SH-SY5Y (cell line): ENCODE data around the gene CAMKK2.

ENCODE experiments used
- GATA2 ChIP-seq: IDR thresholded peaks from 2 replicates; pipeline ENCODE4 v1.6.1; 2011; ENCODE audit warnings: mild to moderate bottlenecking, low read depth, low read length
- GATA3 ChIP-seq: IDR thresholded peaks from 2 replicates; pipeline ENCODE4 v1.6.1; 2011; ENCODE audit warnings: low read depth, mild to moderate bottlenecking, low read length, moderate library complexity

Gene CAMKK2

DNA sequence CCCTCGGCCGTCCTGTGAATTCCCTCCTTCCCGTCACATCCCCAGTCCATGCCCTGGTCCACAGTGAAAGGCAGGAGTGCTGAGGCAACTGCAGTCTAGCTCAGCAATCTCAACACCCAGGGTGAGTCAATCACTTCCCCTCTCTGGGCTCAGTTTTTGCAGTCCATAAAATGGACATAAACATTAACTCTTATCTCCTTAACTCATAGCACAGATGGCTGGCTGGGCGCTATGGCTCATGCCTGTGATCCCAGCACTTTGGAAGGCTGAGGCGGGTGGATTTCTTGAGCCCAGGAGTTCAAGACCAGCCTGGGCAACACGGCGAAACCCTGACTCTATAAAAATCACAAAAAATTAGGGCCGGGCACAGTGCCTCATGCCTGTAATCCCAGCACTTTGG is 32.4 kb downstream of the CAMKK2 start:
- TF ChIP-seq GATA2 = no peak
- no peak for TF ChIP-seq GATA3

DNA sequence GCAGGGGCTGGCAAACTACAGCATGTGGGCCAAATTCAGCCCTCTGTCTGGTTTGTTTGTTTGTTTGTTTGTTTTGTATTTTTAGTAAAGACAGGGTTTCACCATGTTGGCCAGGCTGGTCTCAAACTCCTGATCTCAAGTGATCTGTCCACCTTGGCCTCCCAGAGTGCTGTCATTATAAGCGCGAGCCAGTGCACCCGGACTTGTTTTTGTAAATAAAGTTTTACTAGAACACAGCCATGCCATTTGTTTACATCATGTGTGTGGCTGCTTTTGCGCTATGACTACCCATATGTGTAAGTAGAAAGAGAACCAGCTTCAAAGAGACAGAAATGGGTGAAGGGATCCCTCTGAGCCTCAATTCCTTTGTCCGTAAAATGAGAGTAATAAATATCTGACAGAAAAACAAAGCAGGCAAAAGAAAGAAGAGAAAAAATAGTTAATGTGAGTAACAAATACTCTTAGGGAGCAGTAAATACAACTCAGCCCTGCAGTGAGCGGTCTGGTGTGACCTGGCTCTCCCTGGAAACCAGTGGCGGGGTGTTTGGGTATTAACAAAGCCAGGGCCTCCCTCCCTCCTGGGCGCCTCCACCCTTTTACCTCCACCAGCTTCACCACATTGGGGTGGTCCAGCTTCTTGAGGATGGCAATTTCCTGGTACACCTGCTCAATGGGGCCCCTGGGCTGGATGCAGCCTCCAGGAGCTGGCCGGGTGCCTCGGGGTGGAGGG is 33.1 kb downstream of the CAMKK2 start:
- TF ChIP-seq GATA3 (no peak), GATA2 (no peak)

DNA sequence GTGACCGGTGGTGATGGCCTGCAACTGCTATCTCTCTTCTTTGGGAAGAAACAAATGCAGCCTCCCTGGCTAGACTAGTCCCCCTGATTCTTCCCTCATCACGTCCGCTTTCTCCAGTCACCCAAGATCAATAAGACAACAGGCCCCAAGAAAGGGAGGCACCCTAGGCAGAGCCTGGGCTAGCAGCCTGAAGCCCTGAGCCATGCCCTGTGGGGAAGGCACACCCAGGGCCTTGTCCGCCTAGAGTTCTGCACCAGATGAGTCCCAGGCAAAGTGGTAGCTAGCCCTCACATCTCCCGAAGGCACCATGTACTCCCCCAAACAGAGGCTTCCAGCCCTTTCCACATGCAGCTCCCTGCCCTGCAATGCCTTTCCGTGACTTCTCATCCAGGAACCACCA is 35.1 kb downstream of the CAMKK2 start:
- TF ChIP-seq GATA2 (no peak), GATA3 (no peak)

DNA sequence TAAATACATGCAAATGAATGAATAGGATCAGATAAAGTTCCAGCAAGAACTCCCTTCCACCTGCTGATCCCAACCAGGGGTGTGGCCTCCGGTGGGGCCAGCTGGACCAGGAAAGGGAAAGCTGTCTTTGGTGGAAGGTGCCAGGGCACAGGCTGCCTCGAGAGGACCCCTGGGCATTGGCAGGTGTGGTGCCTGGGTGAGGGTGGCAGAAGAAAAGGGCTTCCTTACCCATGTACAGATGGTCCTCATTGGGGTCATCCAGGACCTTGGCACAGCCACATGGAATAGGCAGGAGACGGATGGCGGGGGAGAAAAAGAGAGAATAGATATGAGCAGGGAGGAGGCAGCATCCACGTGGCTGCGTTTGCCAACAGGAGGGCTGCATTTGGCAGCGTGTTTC is 36.4 kb downstream of the CAMKK2 start:
- no peak for TF ChIP-seq GATA2
- TF ChIP-seq GATA3 = no peak

DNA sequence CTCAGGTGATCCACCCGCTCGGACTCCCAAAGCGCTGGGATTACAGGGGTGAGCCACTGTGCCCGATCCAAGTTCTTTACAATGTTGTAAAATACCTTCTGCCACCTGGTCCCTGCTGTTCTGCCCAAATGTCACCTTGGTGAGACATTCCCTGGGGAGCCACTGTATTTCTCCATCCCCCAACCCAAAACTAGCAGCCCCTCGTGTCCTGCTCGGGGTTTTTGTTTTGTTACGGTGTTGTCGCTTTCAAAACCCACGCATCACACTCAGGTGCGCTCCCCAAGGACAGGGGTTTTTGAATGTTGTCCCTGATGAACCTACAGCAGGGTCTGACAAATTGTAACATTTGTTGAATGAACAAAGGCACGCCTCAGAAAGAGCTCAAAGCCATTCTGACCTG is 37.4 kb downstream of the CAMKK2 start:
- no peak for TF ChIP-seq GATA3
- no peak for TF ChIP-seq GATA2

DNA sequence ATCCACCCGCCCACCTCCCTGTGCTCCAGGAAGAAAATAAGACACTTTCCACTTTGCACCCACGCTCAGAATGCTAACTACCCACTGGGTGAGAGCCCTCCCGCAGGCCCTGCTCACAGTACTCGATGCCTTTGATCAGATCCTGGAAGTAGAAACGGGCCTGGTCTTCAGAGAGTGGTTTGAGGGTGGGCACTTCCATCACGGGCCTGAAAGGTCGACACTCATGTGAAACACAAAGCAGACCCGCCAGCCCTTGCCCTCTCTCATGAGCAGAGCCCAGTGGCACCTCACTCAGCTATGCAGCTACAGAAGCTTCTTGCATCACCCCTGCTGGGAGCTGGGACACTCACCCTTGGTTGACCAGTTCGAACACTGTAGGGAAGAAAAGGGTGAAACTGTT is 41.1 kb downstream of the CAMKK2 start:
- TF ChIP-seq GATA2 (no peak), GATA3 (no peak)

DNA sequence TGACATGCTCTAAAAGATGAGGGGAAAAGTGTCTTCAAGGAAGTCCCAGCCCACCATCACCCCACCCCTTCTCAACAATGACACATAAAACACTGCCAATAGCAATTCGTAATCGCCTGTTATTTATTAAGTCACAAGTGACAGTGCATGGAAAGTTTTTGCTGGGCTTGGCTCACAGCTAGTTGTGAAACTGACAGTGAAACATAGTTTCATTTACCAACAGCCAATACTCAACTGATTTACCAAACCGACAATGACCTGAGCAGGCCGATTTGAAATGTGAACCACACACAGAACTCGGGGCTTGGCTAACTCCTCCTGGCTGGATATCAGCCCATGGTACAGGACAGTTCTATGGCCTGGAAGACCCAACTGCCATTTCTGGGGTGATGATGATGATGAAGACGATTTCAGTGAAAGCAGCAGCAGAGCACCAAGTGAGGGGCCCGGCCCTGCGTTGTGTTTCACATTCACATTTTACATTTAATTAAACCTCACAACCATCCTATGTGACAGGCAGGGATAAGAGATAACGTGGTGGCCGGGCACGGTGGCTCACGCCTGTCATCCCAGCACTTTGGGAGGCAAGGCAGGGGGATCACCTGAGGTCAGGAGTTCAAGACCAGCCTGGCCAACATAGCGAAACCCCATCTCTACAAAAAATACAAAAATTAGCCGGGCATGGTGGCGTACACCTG is 42.7 kb downstream of the CAMKK2 start:
- TF ChIP-seq GATA3 (no peak), GATA2 (no peak)

DNA sequence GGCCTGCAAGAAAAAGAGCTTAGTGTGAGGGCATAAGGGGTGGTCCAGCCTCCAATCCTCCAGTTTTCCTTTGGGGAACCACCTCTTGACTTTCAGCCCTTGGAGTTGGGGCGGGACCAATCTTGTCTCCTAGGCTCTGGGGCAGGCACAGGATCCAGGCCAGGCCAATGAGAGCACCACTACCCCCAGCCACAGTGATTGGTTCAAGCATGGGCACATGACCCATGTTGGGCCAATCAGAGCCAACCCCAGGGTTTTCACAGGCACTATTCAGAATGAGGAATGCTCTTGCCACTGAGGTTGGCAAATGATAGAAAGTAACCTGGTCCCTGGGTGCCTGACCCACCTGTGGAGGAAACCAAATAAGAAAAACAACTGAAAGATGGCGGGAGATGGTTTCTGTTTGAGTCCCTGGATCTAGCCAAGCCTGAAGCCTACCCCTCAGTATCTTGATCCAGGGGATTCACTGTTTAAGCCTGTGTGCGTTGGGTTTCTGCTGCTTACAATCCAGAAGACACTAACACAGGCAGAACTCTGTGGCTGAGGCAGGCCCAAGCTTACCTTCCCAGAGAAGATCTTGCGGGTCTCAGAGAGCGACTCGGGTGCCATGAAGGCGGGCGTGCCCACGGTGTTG is 43.7 kb downstream of the CAMKK2 start:
- TF ChIP-seq GATA3 (no peak), GATA2 (no peak)

DNA sequence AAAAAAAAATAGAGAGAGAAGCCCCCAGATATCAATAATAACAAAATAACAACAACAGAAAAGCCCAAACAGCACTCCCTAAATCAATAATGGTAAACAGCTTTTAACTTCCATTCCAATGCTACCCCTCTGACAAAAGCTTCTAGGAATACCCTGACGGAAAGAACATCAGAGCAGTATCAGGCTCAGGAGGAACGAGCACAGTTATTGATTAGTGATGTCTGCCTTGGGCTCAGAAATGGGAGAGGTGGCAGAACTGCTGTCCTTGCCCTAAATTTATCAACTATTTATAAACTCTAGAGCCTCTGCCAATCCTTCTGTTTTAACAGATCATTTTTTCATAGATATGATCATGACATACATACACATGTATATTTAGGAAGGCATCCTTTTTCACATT is 44.7 kb downstream of the CAMKK2 start:
- TF ChIP-seq GATA2 = no peak
- no peak for TF ChIP-seq GATA3

DNA sequence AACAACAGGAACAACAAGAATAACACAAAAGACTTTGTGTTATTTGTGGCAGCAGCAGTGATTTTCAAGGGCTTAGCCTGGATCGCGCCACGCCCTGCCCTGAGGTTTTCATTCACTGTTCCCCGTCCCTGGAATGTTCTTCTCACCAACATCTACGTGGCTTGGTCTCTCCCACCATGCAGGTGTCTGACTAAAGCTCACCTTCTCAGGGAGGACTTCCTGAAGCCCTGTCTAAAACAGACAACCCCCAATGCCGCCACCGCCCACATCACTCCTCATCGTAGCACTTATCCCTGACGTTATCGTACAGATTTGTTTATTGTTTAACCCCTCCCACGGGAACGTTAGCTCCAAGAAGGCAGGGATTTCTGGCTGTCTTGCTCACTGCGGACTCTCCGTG is 46.1 kb downstream of the CAMKK2 start:
- TF ChIP-seq GATA3 = no peak
- TF ChIP-seq GATA2 = no peak

DNA sequence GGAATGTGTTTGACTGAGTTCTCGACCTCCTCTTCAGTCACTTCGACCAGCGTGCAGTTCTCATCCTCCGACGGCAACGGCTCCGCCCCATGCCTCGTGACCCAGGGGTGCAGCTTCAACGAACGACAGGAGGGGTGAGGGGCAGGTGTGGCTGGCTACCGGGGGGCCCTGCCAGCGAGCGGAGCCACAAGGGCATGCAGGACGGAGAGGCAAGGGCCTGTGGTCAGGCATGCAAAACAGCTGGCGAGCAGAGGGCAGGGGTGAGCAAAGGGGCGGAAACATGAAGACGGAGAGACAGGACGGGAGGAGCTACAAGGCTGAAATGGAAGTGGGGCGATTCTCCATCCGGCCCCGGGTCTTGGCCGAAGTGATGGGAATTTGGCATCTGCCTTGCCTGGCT is 47.9 kb downstream of the CAMKK2 start:
- no peak for TF ChIP-seq GATA3
- no peak for TF ChIP-seq GATA2

DNA sequence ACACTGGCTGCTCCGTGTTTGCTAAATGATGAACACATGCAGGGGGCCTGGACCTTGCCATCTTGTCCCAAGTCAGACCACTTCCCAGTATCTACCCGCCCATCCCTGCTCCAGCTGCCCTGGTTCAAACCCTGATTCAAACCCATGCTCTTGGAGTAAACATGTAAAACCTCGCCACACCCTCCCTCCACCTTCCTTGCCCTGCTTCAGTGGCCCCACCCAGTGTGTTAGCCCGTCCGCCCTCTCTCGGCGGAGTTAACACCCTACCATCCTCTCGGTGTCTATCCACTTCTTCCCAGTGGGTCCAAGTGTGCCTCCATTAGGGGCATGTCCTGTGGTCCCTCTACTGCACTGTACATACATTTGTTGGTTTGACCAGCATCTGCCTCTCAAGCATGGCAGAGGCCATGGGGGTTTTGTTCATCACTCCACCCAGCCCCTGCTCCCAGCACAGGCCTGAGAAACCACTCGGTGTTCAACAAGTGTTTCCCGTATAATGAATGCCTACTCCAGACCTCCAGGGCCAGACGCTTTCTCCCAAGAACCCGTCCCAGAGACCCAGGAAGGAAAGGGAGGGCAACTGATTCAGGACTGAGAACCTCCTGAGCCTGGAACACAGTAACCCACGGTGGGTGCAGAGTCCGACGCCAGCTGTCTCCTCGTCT is 49.5 kb downstream of the CAMKK2 start:
- TF ChIP-seq GATA2 (no peak), GATA3 (no peak)

DNA sequence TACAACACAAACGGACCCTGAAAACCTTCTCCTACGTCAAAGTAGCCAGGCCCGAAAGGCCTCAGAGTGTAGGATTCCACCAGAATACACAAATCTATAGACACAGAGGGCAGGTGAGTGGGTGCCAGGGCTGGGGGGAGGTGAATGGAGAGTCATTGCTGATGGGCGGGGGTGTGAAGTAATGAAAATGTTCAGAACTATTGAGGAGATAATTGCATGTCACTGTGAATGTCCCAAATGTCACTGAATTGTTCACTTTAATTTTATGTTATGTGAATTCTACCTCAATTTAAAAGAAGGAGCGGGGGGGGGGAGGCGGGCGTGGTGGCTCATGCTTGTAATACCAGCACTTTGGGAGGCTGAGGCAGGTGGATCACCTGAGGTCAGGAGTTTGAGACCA is 50.6 kb downstream of the CAMKK2 start:
- no peak for TF ChIP-seq GATA3
- no peak for TF ChIP-seq GATA2

DNA sequence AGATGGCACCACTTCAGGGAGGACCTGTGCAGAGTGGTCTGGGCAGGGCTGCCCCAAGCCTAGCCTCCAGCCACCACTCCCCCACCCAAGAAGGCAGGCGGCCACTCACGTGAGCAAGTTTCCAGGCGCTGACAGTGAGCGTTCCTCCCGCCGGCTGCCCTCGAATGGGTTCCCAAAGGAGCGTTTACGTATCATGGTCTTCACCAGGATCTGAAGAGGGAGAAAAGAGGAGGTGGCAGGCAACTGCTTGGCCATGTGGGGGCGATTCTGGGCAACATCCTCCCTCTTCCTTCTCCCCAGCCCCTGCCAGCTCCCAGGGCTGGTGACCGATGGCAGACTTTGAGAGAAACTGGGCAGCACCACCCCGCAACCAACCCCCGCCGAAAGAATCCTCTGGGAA is 51.5 kb downstream of the CAMKK2 start:
- TF ChIP-seq GATA2 (no peak), GATA3 (no peak)
